ENCODE results near the gene SLC38A11. TPM values are rescaled to one million over a fixed set of nuclear protein-coding genes. Genes with fewer than 3 reads are reported as not detected.
"Not testable (repeated sequence)": the region's sequence is repeated elsewhere in the genome, so short reads cannot be mapped to it uniquely, and the experiment has no call there.

SLC38A11 gene
- total and polyA plus RNA-seq, 2 of the 8 experiments (the other 6 are each of a cell fraction or from before 2014, with no cell fraction given): not detected

- H4K8ac ChIP-seq (ENCODE audit: extremely low read depth, insufficient read depth, low read length); H3K18ac ChIP-seq (ENCODE audit: extremely low read depth, low read length); H2BK5ac ChIP-seq (ENCODE audit: low read depth, low read length); H3K9ac ChIP-seq (replicated peaks in 1 of 4; ENCODE audit: extremely low read depth in 1 of 4, low read depth in 3 of 4, low read length in 3 of 4); H3K23ac ChIP-seq (ENCODE audit: insufficient read length); H3K27ac ChIP-seq (ENCODE audit: low read depth, low read length); H3K4me1 ChIP-seq (replicated peaks in 1 of 4; ENCODE audit: control insufficient read depth in 3 of 4, insufficient read depth in 4 of 4, low read length in 3 of 4); H3K23me2 ChIP-seq (ENCODE audit: low read depth, low read length); H3K79me2 ChIP-seq (ENCODE audit: control insufficient read depth in 1 of 2, insufficient read depth in 2 of 2, low read length in 2 of 2); H2BK20ac ChIP-seq (ENCODE audit: low read length); H3K4ac ChIP-seq (replicated peaks; ENCODE audit: insufficient read length, low read depth, low read length); H3K14ac ChIP-seq (ENCODE audit: insufficient read length); H4K91ac ChIP-seq (replicated peaks; ENCODE audit: insufficient read length, low read length); H4K5ac ChIP-seq (ENCODE audit: insufficient read length, low read depth, low read length); H3K4me3 ChIP-seq (ENCODE audit: extremely low read depth in 1 of 4, insufficient read depth in 2 of 4, low read depth in 3 of 4, low read length in 4 of 4); H2BK12ac ChIP-seq (ENCODE audit: low read depth, low read length); POLR2A ChIA-PET (ENCODE audit: partially characterized antibody); H3K9me3 ChIP-seq (ENCODE audit: insufficient read depth in 2 of 2, low read depth in 1 of 2, low read length in 1 of 2); H3K27me3 ChIP-seq (replicated peaks in 1 of 4; ENCODE audit: control insufficient read depth in 3 of 4, extremely low read depth in 1 of 4, insufficient read depth in 3 of 4, low read length in 3 of 4); DNase-seq (ENCODE audit: low read depth in 1 of 2, low spot score in 2 of 2); H3K56ac ChIP-seq (replicated peaks; ENCODE audit: insufficient read length, low read depth, low read length); FAIRE-seq; H3K36me3 ChIP-seq (ENCODE audit: control insufficient read depth in 2 of 4, insufficient read depth in 4 of 4, low read length in 3 of 4); H2BK15ac ChIP-seq (ENCODE audit: low read length); H4K20me1 ChIP-seq (replicated peaks in 1 of 2; ENCODE audit: control insufficient read depth in 1 of 2, insufficient read depth in 2 of 2, low read length in 2 of 2); H3K79me1 ChIP-seq (ENCODE audit: low read depth, low read length); H2AFZ ChIP-seq (ENCODE audit: low read length); H2AK5ac ChIP-seq (ENCODE audit: low read depth, low read length); H3K4me2 ChIP-seq (ENCODE audit: insufficient read depth in 1 of 2, low read depth in 2 of 2, low read length in 2 of 2); H2BK120ac ChIP-seq (replicated peaks; ENCODE audit: low read depth, low read length): not testable (repeated sequence)
- WGBS, 2 experiments (ENCODE audit: extremely low coverage in 1 of 2, insufficient coverage in 1 of 2, insufficient read length in 1 of 2, insufficient replicate concordance in 2 of 2, low coverage in 1 of 2, low lambda C conversion rate in 2 of 2, missing lambda C conversion rate in 1 of 2): 85% methylated on average over 2 of the region's 2 CpGs; no CpG with 5 or more reads in 1 of the 2 experiments
- CTCF ChIA-PET (ENCODE audit: partially characterized antibody): interaction anchor here (0.8 to 1.5 kb wide), 4 partner anchors 9 to 295 kb away, joined by 3 to 5 read pairs (median 4); no protein-coding TSS in a partner anchor
Observed at GRCh38 chr2:164980688-164981087, 25.4 kb upstream of the SLC38A11 start.

Measured in H1 (cell line).